ENCODE results near the gene GTF2F2. TPM values are rescaled to one million over a fixed set of nuclear protein-coding genes. Genes with fewer than 3 reads are reported as not detected.

Gene GTF2F2
- total RNA-seq, 4 donors from 2014 or later = 12.1 to 18.1 (median 14.8) TPM

- TF ChIP-seq CTCF (IDR thresholded peaks at IDR 0.05) = no peak
- ATAC-seq (ENCODE audit: low FRiP score) (no peak), DNase-seq (ENCODE audit: low spot score) (no peak)
Observed at GRCh38 chr13:45107539-45107938, 12.8 kb upstream of the GTF2F2 start.

- no peak for DNase-seq (ENCODE audit: low spot score)
- TF ChIP-seq CTCF (IDR thresholded peaks at IDR 0.05) = no peak
- no peak for ATAC-seq (ENCODE audit: low FRiP score)
Observed at GRCh38 chr13:45108716-45109101, 11.6 kb upstream of the GTF2F2 start.

- ATAC-seq (ENCODE audit: low FRiP score) (peak; percentile 70), DNase-seq (ENCODE audit: low spot score) (no peak)
- TF ChIP-seq CTCF (IDR thresholded peaks at IDR 0.05) = no peak
Observed at GRCh38 chr13:45109102-45109720, 11.1 kb upstream of the GTF2F2 start.

GRCh38 chr13:45113233-45114224, 6.8 kb upstream of the GTF2F2 start:
- DNase-seq (ENCODE audit: low spot score) (no peak), ATAC-seq (ENCODE audit: low FRiP score) (no peak)
- TF ChIP-seq CTCF (IDR thresholded peaks at IDR 0.05) = no peak

GRCh38 chr13:45119469-45119990, 780 bp upstream of the GTF2F2 start:
- ATAC-seq (ENCODE audit: low FRiP score) = no peak
- no peak for TF ChIP-seq CTCF (IDR thresholded peaks at IDR 0.05)

GRCh38 chr13:45120967-45121831, 889 bp downstream of the GTF2F2 start:
- no peak for ATAC-seq (ENCODE audit: low FRiP score)
- DNase-seq (ENCODE audit: low spot score) = no peak
- no peak for TF ChIP-seq CTCF (IDR thresholded peaks at IDR 0.05)

More at GRCh38 chr13:45119469-45119990, 780 bp upstream of the GTF2F2 start:
- DNase-seq (ENCODE audit: low spot score) = no peak

Measured in omental fat pad (tissue), 4 donors.